Stimulated activated CD4-positive, alpha-beta T cell treated with anti-CD3 and anti-CD28 coated beads, Interleukin-15, amount 100 ng/mL, for 24 hours (primary cell): ENCODE measurements around the gene RASL11A.
"Not testable (repeated sequence)": the region's sequence is repeated elsewhere in the genome, so short reads cannot be mapped to it uniquely, and the experiment has no call there.

ENCODE experiments used
- DNase-seq: peaks from one replicate; pipeline ENCODE4 v3.0.0-alpha.2; 2020

RASL11A gene

DNA sequence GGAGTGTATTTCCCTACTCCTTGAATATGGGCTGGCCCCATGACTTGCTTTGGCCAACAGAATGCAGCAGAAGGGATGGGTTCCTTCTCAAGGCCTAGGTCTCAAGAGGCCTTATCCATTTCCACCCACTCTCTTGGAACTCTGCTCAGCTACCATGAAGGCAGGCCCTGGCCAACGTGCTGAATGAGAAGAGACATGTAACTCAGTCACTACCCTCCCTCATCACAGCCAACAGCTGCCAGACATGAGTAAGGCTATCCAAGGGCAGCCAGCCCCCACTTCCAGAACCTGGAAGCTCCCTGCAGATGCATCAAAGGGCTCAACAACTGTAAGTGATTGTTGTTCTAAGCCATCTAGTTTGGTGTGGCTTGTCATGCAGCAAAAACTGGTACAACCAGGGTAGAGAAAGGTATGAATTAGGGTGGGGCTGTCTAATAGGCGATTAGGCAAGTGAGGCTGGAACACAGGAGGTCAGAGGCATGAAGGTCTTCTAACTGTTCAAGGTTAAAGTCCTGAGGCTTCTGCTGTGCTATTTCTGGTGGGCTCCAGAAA, 1.4 kb upstream of the RASL11A start:
- DNase-seq = no peak

GRCh38 chr13:27271570-27272096, 1.0 kb downstream of the RASL11A start:
- no peak for DNase-seq

- no peak for DNase-seq
Measured at GRCh38 chr13:27273658-27274425, 3.2 kb downstream of the RASL11A start.

DNA sequence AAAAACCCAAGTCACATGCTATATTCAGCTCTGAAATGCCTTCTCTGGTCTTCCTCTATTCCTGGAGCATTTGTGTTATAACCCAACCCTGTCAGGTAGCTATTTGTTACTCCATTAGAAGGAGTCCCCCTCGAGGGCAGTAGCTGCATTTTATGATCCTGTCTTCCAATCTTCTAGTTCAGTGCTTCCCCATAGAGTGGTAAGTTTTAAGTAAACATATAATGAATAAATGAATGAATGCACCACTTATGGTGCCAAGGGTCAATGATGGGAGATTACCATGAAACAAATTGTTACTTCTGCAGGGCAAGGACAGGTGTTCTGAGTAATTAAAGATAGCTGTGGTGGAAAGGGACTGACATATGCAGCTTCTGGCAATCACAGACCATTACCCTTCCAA, 4.0 kb downstream of the RASL11A start:
- no peak for DNase-seq

DNA sequence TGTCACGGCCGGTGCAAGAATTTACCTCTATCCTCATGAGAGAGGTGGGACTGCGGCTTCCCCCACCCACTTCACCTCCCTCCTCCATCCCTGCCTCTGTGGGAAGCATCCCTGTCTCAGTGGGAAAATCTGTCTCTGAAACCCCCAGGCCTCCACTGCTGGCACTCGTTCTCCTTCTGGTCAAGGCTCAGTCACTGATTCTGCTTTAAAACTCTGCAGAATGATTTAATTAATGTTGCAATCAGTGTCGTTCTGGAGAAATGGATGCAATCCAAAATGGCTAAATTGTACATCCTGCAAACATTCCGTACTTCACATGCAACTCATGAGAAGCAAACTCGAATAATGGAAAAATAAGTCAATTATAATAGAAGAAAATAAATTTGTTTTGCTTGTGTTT, 5.6 kb downstream of the RASL11A start:
- DNase-seq = no peak

- DNase-seq = no peak
Measured at GRCh38 chr13:27279506-27279905, 8.9 kb downstream of the RASL11A start.

DNA sequence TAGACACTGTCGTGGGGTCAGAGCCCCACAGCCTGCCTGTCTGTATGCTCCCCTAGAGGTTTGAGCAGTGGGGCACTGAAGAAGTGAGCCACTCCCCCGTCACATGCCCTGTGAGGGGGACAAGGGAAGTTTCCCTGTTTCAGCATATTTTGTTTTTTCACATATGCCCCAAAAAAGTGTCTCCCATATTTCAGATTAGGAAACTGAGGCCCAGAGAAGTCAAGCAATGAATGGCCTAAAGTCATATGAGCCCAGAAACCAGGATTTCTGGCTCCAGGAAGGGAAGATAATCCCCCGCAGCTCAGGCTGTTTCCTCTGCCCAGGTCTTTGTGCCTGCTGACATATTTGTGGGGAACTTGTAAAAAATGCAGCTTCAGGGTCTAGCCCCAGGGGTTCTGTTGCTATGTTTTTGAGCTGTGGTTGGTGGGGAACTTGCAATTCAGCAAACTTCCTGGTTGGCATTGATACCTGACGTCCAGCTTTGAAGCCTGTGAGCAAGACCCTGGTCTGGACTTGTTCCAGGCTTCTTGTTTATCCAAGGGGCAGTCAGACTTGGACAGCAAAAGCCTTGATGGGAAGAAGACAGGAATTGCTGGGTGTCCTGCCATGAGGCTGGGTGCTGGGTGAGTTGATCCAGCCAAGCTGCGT, 9.5 kb downstream of the RASL11A start:
- DNase-seq = no peak

- no peak for DNase-seq
Measured at GRCh38 chr13:27280841-27281240, 10.2 kb downstream of the RASL11A start.

- no peak for DNase-seq
Measured at GRCh38 chr13:27281420-27281819, 10.8 kb downstream of the RASL11A start.

- no peak for DNase-seq
Measured at GRCh38 chr13:27283906-27284493, 13.4 kb downstream of the RASL11A start.

GRCh38 chr13:27288392-27288791, 17.8 kb downstream of the RASL11A start:
- DNase-seq = no peak

GRCh38 chr13:27289011-27289665, 18.5 kb downstream of the RASL11A start:
- no peak for DNase-seq

- DNase-seq = no peak
Measured at GRCh38 chr13:27290715-27291114, 20.1 kb downstream of the RASL11A start.

DNA sequence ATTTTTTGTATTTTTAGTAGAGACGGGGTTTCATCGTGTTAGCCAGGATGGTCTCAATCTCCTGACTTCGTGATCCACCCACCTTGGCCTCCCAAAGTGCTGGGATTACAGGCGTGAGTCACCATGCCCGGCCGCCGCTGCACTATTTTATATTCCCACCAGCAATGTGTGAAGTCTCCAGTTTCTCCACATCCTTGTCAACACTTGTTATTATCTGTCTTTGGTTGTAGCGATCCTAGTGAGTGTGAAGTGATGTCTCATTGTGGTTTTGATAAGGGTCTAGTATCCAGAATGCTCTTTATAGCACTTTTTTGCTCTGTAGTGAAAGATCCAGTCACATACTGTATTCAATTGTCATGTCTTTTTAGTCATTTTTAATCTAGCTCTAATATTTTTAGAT, 21.3 kb downstream of the RASL11A start:
- not testable (repeated sequence) for DNase-seq

- no peak for DNase-seq
Measured at GRCh38 chr13:27293076-27293691, 22.6 kb downstream of the RASL11A start.

DNA sequence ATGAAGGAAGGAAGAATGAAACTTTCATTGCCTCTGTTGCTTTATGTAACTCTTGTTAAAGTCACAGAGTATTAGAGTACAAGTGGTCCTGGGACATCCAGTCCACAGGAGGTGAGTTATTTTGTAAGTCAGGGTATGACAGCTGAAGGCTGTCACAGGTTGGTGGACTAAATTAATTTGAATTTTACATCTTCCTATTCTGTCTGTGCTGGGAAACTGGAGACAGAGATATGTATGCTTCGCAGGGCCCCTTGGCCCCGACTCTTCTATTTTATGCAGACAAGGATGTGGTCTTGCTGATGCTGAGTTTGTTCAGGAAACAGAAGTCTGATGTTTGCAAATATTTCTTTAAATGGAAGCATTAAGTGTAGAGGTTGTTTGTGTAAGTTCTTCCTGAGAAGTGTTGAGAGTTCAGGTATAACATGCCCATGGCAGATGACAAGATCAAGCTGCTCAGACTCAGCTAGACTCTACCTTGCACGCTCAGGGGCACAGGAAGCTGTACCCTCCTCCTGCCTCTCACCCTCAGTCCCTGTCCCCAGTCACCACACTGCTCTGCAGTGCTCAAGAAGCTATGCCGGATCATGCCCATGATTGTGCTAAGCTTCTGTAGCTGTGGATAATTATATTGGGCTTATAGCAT, 23.4 kb downstream of the RASL11A start:
- DNase-seq = no peak

DNA sequence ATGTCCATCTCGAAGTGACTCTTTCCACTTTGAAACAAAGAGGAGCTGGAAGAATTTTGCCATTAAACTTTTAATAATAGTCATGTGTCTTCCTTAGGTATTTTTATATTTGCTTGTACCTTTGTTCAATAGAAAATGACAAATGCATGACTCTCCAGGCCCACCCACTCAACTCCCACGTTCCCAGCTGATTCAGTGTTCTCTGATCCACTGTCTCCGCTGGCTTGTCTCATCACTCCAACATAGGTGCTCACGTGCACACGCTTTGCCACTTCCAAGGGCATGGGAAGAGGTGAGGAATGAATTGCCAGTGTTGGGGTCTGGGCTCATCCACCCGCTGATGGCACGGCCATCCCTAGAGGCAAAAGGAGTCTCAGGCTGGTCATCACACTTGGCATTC, 24.5 kb downstream of the RASL11A start:
- peak; percentile 17 for DNase-seq

DNA sequence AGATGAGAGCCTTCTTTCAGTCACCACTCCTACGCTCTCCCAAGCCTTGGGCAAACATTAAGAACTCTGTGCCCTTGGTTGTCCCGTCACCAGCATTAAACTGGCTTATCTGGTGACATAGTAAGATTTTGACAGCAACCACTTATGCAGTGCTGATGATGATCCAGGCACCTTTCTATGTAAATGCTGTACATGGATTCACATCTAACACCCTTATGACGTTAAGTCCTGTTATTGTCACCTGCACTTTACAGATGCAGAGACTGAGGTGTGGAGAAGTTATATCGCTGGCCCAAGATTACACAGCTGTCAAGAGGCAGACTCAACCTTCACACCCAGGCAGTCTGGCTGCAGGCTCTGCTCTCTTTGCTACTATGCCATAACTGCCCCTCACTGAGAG, 25.0 kb downstream of the RASL11A start:
- DNase-seq = no peak

DNA sequence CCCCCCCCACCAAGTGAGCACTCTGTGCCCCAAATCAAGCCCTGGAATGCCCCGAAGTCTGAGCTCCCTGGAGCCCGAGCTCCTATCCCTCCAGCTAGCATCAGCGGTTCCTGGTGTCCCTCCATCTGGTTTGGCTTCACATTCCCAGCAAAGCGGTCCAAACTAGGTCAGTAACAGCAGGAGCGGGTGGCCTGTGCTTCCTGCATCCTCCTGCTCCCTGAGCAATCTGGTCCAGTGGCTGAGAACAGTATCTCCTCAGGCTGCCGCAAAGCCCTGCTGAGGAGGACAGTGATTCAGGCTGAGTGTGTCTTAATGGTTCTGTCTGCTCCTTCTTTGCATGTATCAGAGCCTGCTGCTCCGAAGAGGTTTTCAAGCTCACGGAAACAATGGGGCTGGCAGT, 25.9 kb downstream of the RASL11A start:
- DNase-seq = no peak

DNA sequence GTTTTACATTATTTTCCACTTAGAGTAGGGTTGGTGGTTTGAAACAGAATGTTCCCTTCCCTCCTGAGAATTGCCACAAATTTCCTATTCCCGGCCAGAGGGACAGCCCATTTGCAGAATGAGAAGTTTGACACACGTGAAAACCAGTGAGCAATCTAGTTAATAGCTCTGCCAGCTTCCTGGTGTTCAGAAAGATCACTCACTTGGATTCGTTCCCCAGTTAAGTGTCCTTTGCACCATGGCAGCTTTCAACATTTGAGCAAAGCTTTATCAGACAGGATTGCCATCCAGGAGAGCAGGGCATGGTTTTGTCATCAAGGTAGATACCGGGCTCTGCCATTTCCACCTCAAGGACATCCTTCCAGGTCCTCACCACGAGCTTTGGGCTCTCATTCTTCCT, 28.2 kb downstream of the RASL11A start:
- no peak for DNase-seq

DNA sequence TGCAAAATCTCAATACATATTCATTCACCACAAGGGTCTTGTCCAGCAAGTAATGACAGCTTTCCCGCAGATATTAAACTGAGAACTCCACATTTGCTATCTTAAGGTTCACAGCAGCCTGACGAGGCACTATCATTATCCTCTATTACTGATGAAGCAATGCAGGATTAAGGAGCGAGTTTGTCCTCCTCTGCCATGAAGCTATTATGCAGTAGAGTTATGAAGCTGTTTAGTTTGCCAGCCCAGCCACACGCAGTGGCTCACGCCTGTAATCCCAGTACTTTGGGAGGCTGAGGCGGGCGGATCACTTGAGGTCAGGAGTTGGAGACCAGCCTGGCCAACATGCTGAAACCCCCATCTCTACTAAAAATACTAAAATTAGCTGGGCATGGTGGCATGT, 29.8 kb downstream of the RASL11A start:
- DNase-seq = not testable (repeated sequence)

DNA sequence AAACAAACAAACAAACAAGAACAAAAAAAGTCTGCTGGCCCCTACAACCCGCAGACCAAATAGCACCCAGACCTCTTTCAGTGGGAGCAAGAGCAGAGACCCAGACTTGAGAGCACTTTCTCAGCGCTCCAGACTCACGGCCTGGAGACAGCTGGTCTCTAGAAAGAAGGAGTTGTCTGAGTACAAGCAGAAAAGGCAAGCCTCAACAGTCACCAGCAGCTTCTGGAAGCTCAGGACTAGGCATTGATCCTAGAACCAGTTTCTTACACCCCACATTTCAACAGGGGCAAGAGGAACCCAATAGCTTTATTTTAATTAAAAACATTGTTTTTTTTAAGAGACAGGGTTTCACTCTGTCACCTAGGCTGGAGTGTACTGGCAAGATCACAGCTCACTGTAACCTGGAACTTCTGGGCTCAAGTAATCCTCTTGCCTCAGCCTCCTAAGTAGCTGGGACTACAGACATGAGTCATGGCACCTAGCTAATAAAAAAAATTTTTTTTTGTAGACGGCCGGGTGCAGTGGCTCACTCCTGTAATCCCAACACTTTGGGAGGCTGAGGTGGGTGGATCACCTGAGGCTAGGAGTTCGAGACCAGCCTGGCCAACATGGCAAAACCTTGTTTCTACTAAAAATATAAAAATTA, 30.4 kb downstream of the RASL11A start:
- no peak for DNase-seq
